ENCODE measurements around the gene RHOD. TPM values are rescaled to one million over a fixed set of nuclear protein-coding genes. Genes with fewer than 3 reads are reported as not detected.
A peak's percentile ranks its signal among the peaks of the same experiment; 100 is the strongest.

The RHOD gene
- total RNA-seq, 4 donors from 2014 or later = 6.9 to 29.9 (median 22.6) TPM

DNA sequence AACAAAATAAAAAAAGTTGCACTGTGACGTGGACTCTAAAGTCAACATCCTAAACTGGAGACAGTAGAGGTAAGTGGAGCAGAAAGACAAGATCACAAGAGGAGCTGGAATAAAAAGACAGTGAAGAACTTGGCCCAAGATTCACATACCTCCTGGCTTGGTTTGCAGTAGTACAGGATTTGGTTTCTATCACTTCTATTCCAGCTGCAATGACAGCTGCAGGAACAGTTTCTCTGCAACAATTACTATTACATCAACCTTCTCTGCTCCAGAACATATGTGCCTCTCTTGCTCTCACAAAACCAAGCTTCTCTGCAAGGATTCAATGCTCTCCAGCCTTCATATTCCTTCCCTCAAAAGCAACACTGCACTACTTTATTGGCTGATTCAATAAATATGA, 54.6 kb downstream of the RHOD start:
- TF ChIP-seq, protein P1, sequence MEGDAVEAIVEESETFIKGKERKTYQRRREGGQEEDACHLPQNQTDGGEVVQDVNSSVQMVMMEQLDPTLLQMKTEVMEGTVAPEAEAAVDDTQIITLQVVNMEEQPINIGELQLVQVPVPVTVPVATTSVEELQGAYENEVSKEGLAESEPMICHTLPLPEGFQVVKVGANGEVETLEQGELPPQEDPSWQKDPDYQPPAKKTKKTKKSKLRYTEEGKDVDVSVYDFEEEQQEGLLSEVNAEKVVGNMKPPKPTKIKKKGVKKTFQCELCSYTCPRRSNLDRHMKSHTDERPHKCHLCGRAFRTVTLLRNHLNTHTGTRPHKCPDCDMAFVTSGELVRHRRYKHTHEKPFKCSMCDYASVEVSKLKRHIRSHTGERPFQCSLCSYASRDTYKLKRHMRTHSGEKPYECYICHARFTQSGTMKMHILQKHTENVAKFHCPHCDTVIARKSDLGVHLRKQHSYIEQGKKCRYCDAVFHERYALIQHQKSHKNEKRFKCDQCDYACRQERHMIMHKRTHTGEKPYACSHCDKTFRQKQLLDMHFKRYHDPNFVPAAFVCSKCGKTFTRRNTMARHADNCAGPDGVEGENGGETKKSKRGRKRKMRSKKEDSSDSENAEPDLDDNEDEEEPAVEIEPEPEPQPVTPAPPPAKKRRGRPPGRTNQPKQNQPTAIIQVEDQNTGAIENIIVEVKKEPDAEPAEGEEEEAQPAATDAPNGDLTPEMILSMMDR (IDR thresholded peaks at IDR 0.05) = no peak
- DNase-seq (ENCODE audit: low spot score) (no peak), ATAC-seq (ENCODE audit: low FRiP score) (no peak)

DNA sequence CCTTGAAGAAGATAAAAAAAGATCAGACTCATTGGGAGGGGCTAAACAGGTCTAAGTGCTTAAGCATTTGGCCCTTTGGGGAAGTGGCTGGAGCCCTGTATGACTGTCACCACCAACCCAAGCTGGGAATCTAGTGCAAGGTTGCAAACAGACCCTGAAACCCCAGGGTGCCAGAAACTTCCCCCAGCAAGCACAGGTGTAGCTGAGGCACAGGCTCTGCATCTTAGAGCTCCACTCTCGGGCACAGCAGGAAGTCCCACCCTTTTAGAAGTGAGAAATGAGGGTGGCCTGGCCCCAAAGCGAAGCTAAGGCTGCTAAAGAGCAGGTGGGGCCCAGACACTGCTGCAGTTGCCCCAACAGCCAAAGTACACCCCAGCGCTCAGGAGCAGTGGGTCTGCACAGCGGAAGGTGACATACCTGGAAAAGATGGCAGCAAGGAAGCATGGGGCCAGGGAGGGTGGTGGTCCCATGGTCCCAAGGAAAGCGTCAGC, 56.6 kb downstream of the RHOD start:
- DNase-seq (ENCODE audit: low spot score) (no peak), ATAC-seq (ENCODE audit: low FRiP score) (no peak)
- TF ChIP-seq, protein P1 (IDR thresholded peaks at IDR 0.05) = no peak

DNA sequence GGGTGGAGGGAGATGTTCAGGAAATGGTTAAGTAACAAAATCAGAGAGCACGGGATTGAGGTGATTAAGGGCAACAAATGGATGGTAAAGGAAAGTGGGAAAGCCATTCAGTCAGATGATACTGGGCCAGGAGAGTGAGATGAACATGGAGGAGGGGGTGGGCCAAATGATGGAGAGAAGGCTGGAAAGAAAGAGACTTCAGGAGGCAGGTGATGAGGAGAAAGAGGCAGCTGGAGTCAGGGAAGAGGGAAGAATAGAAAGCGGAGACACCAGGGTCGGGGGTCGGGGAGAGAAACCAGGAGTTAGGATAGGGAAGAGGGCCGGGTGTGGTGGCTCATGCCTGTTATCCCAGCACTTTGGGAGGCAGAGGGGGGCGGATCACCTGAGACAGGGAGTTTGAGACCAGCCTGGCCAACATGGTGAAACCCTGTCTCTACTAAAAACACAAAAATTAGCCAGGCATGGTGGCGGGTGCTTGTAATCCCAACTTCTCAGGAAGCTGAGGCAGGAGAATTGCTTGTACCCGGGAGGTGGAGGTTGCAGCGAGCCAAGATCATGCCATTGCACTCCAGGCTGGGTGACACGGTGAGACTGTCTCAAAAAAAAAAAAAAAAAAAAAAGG, 57.7 kb downstream of the RHOD start:
- DNase-seq (ENCODE audit: low spot score) (no peak), ATAC-seq (ENCODE audit: low FRiP score) (no peak)
- TF ChIP-seq, protein P1 (IDR thresholded peaks at IDR 0.05) = no peak

DNA sequence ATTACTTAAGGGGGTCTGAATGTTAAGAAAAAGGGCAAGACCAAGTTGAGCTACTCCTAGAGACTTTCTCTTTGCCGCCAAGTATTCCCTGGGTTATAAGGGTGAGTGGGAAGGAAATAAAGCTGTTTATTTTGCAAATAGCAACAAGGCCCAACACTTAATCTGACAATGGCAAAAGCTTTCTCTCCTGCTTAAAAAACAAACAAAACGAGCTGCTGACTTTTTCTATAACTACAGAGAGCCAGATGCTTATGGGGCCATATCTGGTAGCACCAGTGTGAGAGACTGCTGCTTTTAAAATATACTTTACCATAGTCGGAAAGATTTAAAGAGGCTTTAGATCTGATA, 60.1 kb downstream of the RHOD start:
- TF ChIP-seq, protein P1 (IDR thresholded peaks at IDR 0.05) = no peak
- ATAC-seq (ENCODE audit: low FRiP score) (no peak), DNase-seq (ENCODE audit: low spot score) (no peak)

DNA sequence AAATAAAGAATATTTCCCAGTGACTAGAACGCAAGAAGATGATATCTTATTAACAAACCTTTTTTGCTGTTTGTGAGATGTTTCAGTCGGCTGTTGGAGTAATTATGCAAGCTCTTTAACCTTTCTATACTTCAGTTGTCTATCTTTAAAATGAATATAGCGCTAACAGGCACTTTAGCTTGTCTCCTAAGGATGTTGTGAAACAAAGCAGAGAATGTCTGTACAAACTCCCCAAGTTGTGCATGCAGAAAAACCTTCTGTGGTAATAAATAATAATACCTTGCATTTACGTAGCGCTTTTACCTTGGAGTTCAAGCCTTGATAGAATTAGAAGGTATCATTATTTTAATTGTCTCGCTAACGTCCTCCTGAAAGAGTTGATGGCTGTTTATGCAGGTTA, 60.5 kb downstream of the RHOD start:
- ATAC-seq (ENCODE audit: low FRiP score) (no peak), DNase-seq (ENCODE audit: low spot score) (no peak)
- TF ChIP-seq, protein P1 (IDR thresholded peaks at IDR 0.05) = no peak

DNA sequence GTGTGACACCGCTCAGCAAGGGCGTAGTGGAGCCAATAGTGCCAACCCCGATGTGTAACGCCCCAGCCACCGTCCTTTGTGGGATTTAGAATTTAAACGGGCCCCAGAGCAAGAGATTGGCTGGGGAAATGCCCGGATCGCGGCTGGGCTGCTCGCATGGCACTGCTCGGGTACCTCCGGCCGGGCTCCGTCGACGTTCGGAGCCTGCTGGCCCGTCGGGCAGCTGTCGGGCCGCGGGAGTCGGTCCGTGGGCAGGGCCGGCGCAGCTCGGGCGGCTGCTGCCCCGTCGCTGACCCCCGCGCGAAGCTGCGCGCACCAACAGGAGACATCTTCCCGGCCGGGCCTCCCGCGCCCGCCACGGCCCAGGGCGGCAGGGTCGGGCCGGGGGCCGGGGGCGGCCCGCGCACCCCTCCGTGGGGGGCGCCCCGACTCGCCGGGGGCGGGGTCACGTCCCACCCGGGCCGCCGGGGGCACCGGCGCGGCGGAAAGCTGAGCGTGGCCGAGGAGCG, 61.1 kb downstream of the RHOD start:
- TF ChIP-seq, protein P1 (IDR thresholded peaks at IDR 0.05) = no peak
- DNase-seq (ENCODE audit: low spot score) (no peak), ATAC-seq (ENCODE audit: low FRiP score) (peak; percentile 15)

DNA sequence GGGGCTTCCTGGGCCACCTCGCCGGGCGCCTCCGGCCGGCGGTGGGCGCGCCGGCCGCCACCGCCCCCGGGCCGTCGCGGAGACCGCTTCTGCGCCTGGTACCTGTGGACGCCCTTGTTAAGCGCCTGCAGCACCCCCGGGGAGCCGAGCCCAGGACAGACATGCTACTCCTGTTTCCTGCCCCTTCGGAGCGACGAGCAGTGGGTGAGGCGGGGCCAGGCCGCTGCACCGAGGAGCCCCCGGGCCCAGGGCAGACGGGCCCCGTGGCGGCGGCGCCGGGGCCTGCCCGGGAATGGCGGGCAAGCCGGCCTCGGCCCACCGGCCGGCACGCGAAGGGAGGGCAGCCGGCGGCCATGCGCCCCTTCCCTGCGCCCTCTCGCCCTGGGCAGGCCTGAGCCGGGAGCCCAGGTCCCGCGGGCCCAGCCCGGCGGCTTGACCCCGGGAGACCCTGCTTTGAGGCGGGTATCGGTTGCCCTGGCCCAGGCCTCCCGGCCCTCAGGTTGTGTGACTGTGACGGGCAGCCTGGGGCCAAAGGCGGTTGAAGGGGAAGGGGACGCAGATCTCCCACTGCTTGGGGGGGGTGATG, 61.6 kb downstream of the RHOD start:
- DNase-seq (ENCODE audit: low spot score) (no peak), ATAC-seq (ENCODE audit: low FRiP score) (peak; percentile 20)
- TF ChIP-seq, protein P1 (IDR thresholded peaks at IDR 0.05) = no peak
